ENCODE results near the gene ITGA8. TPM values are rescaled to one million over a fixed set of nuclear protein-coding genes. Genes with fewer than 3 reads are reported as not detected.

The ITGA8 gene
- total and polyA plus RNA-seq, 11 donors, result 0.50 to 4.3 (median 1.5) TPM

GRCh38 chr10:15543994-15544393 lies 175.7 kb downstream of the ITGA8 start:
- Histone ChIP-seq H3K27ac (no peak overlapping the region), H3K27me3 (no peaks in the 10 kb centered on the region), H3K4me3 (no peak overlapping the region), H3K36me3 (peaks cover 0 to 6% (median 0%) of the 10 kb centered on the region in 9 donors), H3K9me3 (peaks cover 0 to 26% (median 0%) of the 10 kb centered on the region in 12 donors), H3K4me1 (no peaks in the 10 kb centered on the region)
- intact Hi-C loops (cut with DNase I), result no loop called here
- TF ChIP-seq POLR2A (IDR thresholded peaks at IDR 0.05), result no peak
- TF ChIP-seq CTCF (IDR thresholded peaks at IDR 0.05), result no peak
- 95 to 100% (median 97%) methylated on average over 1 of the region's 1 CpG for WGBS, 4 donors
- no peak for DNase-seq
- ATAC-seq, result no peak

DNA sequence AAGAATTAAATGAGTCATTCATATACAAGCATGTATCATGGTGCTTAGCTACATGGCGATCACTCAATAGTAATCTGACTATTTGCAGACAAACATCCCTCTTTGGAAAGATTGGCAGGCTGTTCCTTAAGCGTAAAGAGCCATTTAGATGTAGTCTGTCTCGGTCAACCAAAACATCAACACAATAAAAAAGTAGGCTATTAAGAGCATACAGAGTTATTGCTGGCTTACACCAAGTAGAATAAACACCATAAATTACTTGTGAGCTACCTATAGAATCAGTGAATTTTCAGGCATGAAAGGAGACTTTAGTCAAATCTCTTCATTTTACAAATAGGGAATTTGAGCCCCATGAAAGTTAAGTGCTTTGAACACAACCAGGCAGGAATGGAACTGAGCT lies 176.9 kb downstream of the ITGA8 start:
- TF ChIP-seq POLR2A (IDR thresholded peaks at IDR 0.05), result no peak
- TF ChIP-seq CTCF (IDR thresholded peaks at IDR 0.05), result no peak
- H3K4me3 ChIP-seq, result no peak overlapping the region
- H3K36me3 ChIP-seq, result peaks cover 0 to 3% (median 0%) of the 10 kb centered on the region in 9 donors
- no peak for DNase-seq
- no peaks in the 10 kb centered on the region for H3K4me1 ChIP-seq
- ATAC-seq, result no peak
- peaks cover 0 to 26% (median 0%) of the 10 kb centered on the region in 12 donors for H3K9me3 ChIP-seq
- 95 to 97% (median 96%) methylated on average over 3 of the region's 3 CpGs for WGBS, 4 donors
- no peaks in the 10 kb centered on the region for H3K27me3 ChIP-seq
- intact Hi-C loops (cut with DNase I), result no loop called here
- H3K27ac ChIP-seq, result no peak overlapping the region

DNA sequence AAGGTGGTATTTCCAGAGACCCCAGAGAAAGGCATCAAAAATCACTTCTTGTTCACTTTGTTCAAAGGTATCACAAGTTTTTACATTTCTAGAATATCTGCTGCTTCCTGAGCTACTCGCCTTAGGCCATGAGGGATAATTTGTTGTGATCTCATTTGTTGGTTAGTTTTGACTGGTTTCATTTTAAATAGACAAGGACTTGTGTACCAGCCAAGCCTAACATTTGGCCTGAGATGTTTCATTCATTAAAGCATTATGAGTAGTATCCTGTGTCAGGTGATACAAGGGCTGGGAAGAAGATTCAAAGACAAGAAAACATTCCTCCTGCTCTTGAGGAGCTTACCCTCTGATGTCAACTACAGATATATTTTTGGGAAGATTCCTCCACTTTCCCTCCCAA lies 178.3 kb downstream of the ITGA8 start:
- H3K4me3 ChIP-seq, result no peak overlapping the region
- H3K27ac ChIP-seq, result no peak overlapping the region
- TF ChIP-seq CTCF (IDR thresholded peaks at IDR 0.05), result no peak
- TF ChIP-seq POLR2A (IDR thresholded peaks at IDR 0.05), result no peak
- DNase-seq (no peak), ATAC-seq (no peak)
- H3K9me3 ChIP-seq, result peaks cover 0 to 26% (median 0%) of the 10 kb centered on the region in 12 donors
- no peaks in the 10 kb centered on the region for H3K27me3 ChIP-seq
- H3K4me1 ChIP-seq, result no peaks in the 10 kb centered on the region
- no peaks in the 10 kb centered on the region for H3K36me3 ChIP-seq
- intact Hi-C loops (cut with DNase I), result no loop called here
- 83 to 93% (median 89%) methylated on average over 1 of the region's 1 CpG for WGBS, 4 donors

DNA sequence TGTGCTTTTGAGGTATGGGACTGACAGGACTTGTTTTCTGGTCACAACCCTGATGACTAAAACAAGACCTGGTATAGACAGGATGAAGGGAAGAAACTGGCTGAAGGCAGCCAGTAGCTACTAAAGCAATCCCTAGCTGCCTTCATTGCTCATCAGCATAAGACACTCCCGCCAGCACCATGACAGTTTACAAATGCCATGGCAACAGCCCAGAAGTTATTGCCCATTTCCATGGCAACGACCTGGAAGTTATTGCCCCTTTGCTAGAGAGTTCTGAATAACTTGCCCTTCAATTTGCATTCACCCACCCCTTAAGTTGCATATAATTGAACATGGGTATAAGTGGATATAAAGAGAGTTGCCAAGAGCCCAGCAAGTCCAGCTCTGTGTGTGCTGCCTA lies 179.0 kb downstream of the ITGA8 start:
- TF ChIP-seq CTCF (IDR thresholded peaks at IDR 0.05) (no peak), POLR2A (IDR thresholded peaks at IDR 0.05) (no peak)
- peaks cover 0 to 26% (median 0%) of the 10 kb centered on the region in 12 donors for H3K9me3 ChIP-seq
- intact Hi-C loops (cut with DNase I), result no loop called here
- H3K27me3 ChIP-seq, result no peaks in the 10 kb centered on the region
- no peaks in the 10 kb centered on the region for H3K36me3 ChIP-seq
- no peak overlapping the region for H3K4me3 ChIP-seq
- no peaks in the 10 kb centered on the region for H3K4me1 ChIP-seq
- WGBS, 4 donors, result 72 to 83% (median 81%) methylated on average over 2 of the region's 2 CpGs
- H3K27ac ChIP-seq, result no peak overlapping the region
- no peak for ATAC-seq
- no peak for DNase-seq

Data from heart left ventricle (tissue), 16 donors.